GM12864 (cell line): ENCODE results near the gene EVA1B.

ENCODE experiments used
- DNase-seq: peaks from one replicate; pipeline ENCODE4 v3.0.0-alpha.2; 2011; ENCODE audit warnings: low read depth
- H3K4me3 ChIP-seq: 2 replicates; pipeline ENCODE4 v1.5.1; 2011; ENCODE audit warnings: mild to moderate bottlenecking, low read depth, low read length, control low read depth
- CTCF ChIP-seq: IDR thresholded peaks from 2 replicates; pipeline ENCODE4 v1.5.1; 2011; ENCODE audit warnings: low read depth, mild to moderate bottlenecking, moderate library complexity, low read length, control low read depth, inconsistent platforms; ENCODE audit errors: missing control alignments

Gene EVA1B

DNA sequence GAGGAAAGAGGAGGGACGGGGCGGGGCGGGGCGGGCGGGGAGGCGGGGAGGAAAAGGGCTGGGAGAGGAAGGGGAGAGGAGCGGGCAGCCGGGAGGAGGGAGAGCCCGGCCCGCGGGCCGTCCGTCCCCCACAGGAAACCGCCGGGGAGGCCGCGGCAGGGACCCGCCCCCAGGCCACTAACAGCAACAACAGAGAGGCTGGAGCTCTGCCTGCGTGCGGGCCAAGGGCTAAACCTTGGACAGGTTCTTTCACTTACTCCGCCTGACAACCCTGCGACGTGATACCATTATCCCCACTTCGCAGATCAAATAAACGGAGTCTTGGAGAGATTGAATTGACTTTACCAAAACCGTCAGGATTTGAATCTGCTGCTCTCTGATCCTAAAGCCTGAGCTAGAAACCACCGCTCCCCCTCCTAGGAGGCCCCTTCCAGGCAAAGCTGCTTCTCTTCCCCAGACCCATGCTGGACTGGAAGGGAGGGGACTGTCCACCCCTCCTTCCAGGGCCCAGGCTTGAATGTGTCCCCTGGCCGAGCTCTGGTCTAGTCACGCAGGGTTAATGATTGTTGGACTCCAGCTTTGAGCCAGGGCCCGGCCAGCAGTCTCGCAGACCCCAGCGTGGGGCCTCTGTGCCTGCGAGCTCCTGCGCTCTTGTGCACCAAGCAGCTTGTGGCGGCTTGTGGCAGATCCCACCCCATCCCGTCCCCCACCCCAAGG, at the start of gene EVA1B:
Gene EVA1B, minus strand, starts transcription at position 10 of the 717 bp plus-strand sequence. CDS start 608 bp downstream, outside the sequence.
- DNase-seq, result no peak
- no peak for TF ChIP-seq CTCF
- peak within 1 kb of the TSS; percentile 64 for H3K4me3 ChIP-seq

DNA sequence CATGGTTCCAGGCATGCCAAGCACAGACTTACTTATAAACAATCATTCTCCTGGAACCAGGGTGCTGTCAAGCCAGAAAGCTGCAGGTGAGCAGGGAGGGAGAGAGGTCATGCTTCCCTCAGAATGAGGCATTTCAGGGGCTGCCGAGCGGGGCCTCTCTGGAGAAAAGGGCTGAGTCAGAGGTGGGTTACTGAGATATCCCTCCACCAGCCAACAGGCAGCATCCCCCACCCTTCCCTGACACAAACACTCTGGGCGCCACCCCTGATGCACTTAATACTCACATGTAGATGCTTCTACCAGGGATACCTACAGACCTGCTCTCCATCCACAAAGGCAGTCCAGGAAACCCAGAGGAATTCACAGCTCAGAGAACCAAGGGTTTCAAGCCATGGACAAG, 49.2 kb upstream of the EVA1B start:
- no peak for DNase-seq
- no peak overlapping the region for H3K4me3 ChIP-seq
- TF ChIP-seq CTCF, result no peak

GRCh38 chr1:36369061-36369861, 45.8 kb upstream of the EVA1B start:
- no peak for DNase-seq
- no peak overlapping the region for H3K4me3 ChIP-seq
- peak; percentile 86 for TF ChIP-seq CTCF

GRCh38 chr1:36367798-36368197, 44.4 kb upstream of the EVA1B start:
- no peak for TF ChIP-seq CTCF
- H3K4me3 ChIP-seq, result no peak overlapping the region
- no peak for DNase-seq

- H3K4me3 ChIP-seq, result no peak overlapping the region
- TF ChIP-seq CTCF, result no peak
- no peak for DNase-seq
These were observed 43.6 kb upstream of the EVA1B start for GRCh38 chr1:36367066-36367465.

DNA sequence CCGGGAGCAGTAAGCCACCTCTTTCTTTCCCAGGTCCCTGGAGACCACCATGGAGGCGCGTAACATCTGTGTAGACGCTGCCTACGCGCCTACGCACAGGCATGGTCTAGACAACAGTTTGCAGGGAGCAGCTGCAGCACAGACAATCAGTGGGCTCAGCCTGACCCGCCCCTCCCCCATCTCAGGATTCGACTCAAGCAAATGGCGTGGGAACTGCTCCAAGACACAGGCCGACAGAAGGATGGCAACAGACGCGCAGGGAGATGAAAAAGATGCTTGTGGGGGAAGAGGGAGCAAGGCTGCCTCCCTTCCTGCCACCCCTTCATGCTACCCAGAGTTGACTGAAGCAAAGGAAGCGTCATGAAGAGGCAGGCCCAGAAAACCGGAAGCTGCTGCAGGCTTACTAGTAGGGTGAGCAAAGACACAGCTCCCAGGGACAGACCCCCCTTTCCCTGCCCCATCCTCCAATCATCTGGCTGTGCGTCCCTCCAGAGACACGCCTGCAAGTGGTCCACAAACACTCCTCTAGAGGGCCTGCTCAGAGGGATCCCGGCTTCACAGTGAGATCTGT, 42.7 kb upstream of the EVA1B start:
- DNase-seq, result no peak
- H3K4me3 ChIP-seq, result no peak overlapping the region
- TF ChIP-seq CTCF, result no peak
